Measurements from ENCODE around the gene CYP11A1.

Gene CYP11A1

DNA sequence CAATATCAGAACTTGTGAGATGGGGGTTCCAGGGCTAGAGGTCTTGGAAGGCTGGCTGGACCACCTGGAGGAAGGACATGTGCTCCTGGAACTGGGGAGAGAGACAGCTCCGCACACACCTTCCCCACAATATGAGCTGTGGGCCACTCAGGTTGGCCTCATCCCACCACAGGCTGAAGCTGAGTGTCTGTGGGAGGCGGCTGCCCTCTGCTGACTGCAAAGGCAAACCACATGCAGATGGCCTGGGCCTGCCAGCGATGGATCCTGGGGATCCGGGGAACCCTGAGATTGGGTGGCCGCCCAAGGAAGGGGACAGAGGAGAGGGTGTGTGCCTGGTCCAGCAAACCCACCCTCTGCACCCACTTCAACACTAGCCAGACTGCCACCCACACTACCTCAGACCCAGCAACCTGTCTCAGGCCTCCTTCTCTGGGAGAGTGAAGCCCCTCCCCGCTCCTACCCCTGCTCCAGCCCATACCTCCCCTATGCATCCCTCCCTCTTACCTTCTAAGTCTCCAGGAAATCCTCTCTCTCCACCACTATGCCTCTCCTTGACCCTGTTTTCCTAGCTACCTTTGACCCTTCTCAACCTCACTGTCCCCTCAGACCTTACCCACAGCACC lies 44.8 kb downstream of the CYP11A1 start:
- H3K4me1 ChIP-seq (ENCODE audit: control insufficient read depth, insufficient read depth, low read length), result peaks cover 8% of the 10 kb centered on the region
- H3K4me3 ChIP-seq (ENCODE audit: insufficient read depth, low read depth, low read length), result no peak overlapping the region
- 35 to 46% methylated on average over 6 of the region's 6 CpGs for WGBS, 2 experiments
- no peaks in the 10 kb centered on the region for H3K9me3 ChIP-seq (ENCODE audit: control insufficient read depth, low read length)
- no peaks in the 10 kb centered on the region for H3K36me3 ChIP-seq (ENCODE audit: control insufficient read depth, insufficient read depth, low read length)
- H3K27ac ChIP-seq (ENCODE audit: insufficient read depth, low read depth, low read length, poor library complexity, severe bottlenecking), result no peak overlapping the region
- no peaks in the 10 kb centered on the region for H3K27me3 ChIP-seq (ENCODE audit: control insufficient read depth, insufficient read depth, low read length, poor library complexity, severe bottlenecking)

GRCh38 chr15:74320352-74321247 lies 46.8 kb downstream of the CYP11A1 start:
- Histone ChIP-seq H3K9me3 (ENCODE audit: control insufficient read depth, low read length) (no peaks in the 10 kb centered on the region), H3K4me3 (ENCODE audit: insufficient read depth, low read depth, low read length) (no peak overlapping the region), H3K27ac (ENCODE audit: insufficient read depth, low read depth, low read length, poor library complexity, severe bottlenecking) (no peak overlapping the region), H3K4me1 (ENCODE audit: control insufficient read depth, insufficient read depth, low read length) (peaks cover 13% of the 10 kb centered on the region), H3K36me3 (ENCODE audit: control insufficient read depth, insufficient read depth, low read length) (no peaks in the 10 kb centered on the region), H3K27me3 (ENCODE audit: control insufficient read depth, insufficient read depth, low read length, poor library complexity, severe bottlenecking) (no peaks in the 10 kb centered on the region)
- 79 to 80% methylated on average over 9 of the region's 10 CpGs for WGBS, 2 experiments

DNA sequence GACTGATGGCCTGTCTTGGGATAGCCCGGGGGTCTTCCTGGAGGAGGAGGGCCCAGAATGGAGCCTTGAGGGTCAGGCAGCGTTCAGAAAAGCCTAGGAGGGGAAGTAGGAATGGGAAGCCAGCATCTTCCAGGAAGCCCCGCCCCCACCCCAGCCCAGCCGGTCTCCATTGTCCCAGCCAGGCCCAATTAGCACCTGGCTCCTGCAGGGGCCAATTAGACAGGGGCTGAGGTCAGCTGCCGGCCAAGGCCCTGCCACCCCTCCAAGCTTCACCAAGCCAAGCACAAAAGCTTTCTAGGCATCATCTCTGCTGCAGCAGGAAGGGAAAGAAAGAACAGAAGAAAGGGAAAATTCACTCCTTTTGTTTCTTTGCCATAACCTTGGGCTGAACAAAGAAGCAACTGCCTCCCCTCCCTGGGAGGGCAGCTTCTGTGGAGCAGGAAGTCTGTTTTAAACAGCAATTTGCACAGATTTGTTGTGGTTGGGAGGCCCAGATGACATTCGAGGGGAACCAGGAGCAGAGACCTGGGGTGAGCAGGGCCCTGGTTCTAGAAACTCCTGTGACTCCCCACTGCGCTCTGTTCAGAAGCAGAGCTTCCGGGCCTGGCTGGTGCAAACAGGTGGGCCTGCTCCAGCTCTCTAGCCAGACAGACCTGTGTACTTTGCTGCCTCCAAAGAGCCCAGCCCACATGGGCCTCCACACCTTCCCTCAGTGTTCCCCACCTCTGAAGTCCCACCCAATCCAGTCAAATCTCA lies 47.7 kb downstream of the CYP11A1 start:
- H3K9me3 ChIP-seq (ENCODE audit: control insufficient read depth, low read length), result no peaks in the 10 kb centered on the region
- H3K4me1 ChIP-seq (ENCODE audit: control insufficient read depth, insufficient read depth, low read length), result peaks cover 13% of the 10 kb centered on the region
- H3K36me3 ChIP-seq (ENCODE audit: control insufficient read depth, insufficient read depth, low read length), result no peaks in the 10 kb centered on the region
- 31 to 41% methylated on average over 8 of the region's 8 CpGs for whole genome bisulfite sequencing, 2 experiments
- no peak overlapping the region for H3K4me3 ChIP-seq (ENCODE audit: insufficient read depth, low read depth, low read length)
- H3K27ac ChIP-seq (ENCODE audit: insufficient read depth, low read depth, low read length, poor library complexity, severe bottlenecking), result no peak overlapping the region
- H3K27me3 ChIP-seq (ENCODE audit: control insufficient read depth, insufficient read depth, low read length, poor library complexity, severe bottlenecking), result no peaks in the 10 kb centered on the region

DNA sequence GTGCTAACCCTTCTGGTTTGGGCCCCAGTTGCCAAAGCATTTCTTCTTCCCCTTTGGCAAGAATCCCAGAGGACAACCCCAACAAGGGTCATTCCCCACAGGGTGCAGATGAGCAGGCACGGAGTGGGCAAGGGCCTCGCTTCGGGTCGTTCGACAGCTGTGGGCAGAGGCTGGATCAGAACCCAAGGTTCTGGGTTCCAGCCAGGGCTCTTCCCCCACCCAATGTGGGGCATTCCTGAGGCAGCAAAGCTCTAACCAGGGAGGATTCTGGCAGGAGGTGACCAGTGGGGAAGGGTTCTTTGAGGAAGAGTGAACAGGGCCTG lies 48.3 kb downstream of the CYP11A1 start:
- H3K27me3 ChIP-seq (ENCODE audit: control insufficient read depth, insufficient read depth, low read length, poor library complexity, severe bottlenecking), result no peaks in the 10 kb centered on the region
- H3K4me3 ChIP-seq (ENCODE audit: insufficient read depth, low read depth, low read length), result no peak overlapping the region
- peaks cover 13% of the 10 kb centered on the region for H3K4me1 ChIP-seq (ENCODE audit: control insufficient read depth, insufficient read depth, low read length)
- no peaks in the 10 kb centered on the region for H3K36me3 ChIP-seq (ENCODE audit: control insufficient read depth, insufficient read depth, low read length)
- no peak overlapping the region for H3K27ac ChIP-seq (ENCODE audit: insufficient read depth, low read depth, low read length, poor library complexity, severe bottlenecking)
- no peaks in the 10 kb centered on the region for H3K9me3 ChIP-seq (ENCODE audit: control insufficient read depth, low read length)
- WGBS, 2 experiments, result 93 to 95% methylated on average over 5 of the region's 5 CpGs

DNA sequence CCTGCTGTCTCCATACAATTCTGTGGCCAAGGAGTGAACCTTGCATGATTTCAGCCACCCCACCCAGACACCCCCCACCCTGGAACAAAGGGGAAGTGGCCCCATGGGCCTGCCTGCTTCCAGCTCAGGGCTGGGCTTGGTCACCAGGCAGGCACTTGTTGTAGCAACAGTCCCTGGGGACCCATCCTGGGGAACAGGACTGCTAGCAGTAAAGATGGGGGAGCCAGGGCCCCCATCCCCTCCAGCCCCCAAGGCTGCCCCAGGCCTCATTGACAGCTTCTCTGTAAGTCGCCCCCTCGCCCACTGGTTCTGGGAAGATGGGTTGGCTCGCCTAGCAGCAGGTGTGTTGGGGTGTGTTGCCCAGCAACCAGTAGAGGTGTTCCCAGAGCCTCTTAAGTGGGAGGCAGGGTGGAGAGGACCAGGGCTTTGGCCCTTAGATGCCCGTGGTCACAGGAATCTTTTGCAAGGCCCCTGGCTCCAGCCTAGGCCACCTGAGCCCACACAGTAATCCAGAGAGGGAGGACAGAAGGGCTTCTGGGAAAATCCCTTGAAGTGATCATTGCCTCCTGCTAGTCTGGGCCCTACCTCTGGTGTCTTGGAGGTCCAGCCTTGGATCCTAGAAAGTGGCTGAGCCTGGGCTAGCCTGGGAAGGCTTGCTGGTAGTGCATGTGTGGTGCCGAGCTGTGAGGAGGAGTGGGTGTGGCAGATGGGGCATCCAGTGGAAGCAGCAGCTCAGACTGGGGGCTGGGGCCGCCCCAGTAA lies 48.9 kb downstream of the CYP11A1 start:
- no peak overlapping the region for H3K4me3 ChIP-seq (ENCODE audit: insufficient read depth, low read depth, low read length)
- no peaks in the 10 kb centered on the region for H3K36me3 ChIP-seq (ENCODE audit: control insufficient read depth, insufficient read depth, low read length)
- H3K27me3 ChIP-seq (ENCODE audit: control insufficient read depth, insufficient read depth, low read length, poor library complexity, severe bottlenecking), result no peaks in the 10 kb centered on the region
- no peak overlapping the region for H3K27ac ChIP-seq (ENCODE audit: insufficient read depth, low read depth, low read length, poor library complexity, severe bottlenecking)
- H3K4me1 ChIP-seq (ENCODE audit: control insufficient read depth, insufficient read depth, low read length), result peaks cover 13% of the 10 kb centered on the region
- H3K9me3 ChIP-seq (ENCODE audit: control insufficient read depth, low read length), result no peaks in the 10 kb centered on the region
- 85 to 90% methylated on average over 6 of the region's 6 CpGs for WGBS, 2 experiments

GRCh38 chr15:74317820-74318375 lies 49.5 kb downstream of the CYP11A1 start:
- no peaks in the 10 kb centered on the region for H3K9me3 ChIP-seq (ENCODE audit: control insufficient read depth, low read length)
- H3K4me3 ChIP-seq (ENCODE audit: insufficient read depth, low read depth, low read length), result no peak overlapping the region
- H3K27ac ChIP-seq (ENCODE audit: insufficient read depth, low read depth, low read length, poor library complexity, severe bottlenecking), result no peak overlapping the region
- no peaks in the 10 kb centered on the region for H3K36me3 ChIP-seq (ENCODE audit: control insufficient read depth, insufficient read depth, low read length)
- 49 to 54% methylated on average over 8 of the region's 8 CpGs for WGBS, 2 experiments
- no peaks in the 10 kb centered on the region for H3K27me3 ChIP-seq (ENCODE audit: control insufficient read depth, insufficient read depth, low read length, poor library complexity, severe bottlenecking)
- H3K4me1 ChIP-seq (ENCODE audit: control insufficient read depth, insufficient read depth, low read length), result peaks cover 13% of the 10 kb centered on the region

DNA sequence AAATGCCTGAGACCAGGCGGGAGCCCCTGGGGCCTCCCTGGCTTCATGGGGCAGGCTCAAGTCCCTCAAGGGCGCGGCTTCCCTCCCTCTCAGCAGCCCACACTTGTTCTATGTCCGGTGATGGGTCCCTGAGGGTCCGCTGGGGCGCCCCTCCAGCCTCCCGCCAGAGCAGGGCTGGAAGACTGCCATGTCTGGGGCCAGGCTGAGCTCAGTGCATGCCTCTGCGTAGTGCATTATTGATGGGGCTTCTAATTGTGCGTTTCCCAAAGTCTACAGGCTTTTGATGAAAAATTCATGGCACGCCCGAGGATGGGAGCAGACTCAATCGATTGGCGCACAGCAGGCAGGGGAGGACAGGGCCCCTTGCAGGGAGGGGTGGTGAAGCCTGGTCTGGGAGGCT lies 51.3 kb downstream of the CYP11A1 start:
- WGBS, 2 experiments, result 94% methylated on average over 13 of the region's 13 CpGs
- Histone ChIP-seq H3K4me1 (ENCODE audit: control insufficient read depth, insufficient read depth, low read length) (peaks cover 15% of the 10 kb centered on the region), H3K4me3 (ENCODE audit: insufficient read depth, low read depth, low read length) (no peak overlapping the region), H3K27me3 (ENCODE audit: control insufficient read depth, insufficient read depth, low read length, poor library complexity, severe bottlenecking) (no peaks in the 10 kb centered on the region), H3K36me3 (ENCODE audit: control insufficient read depth, insufficient read depth, low read length) (no peaks in the 10 kb centered on the region), H3K9me3 (ENCODE audit: control insufficient read depth, low read length) (no peaks in the 10 kb centered on the region), H3K27ac (ENCODE audit: insufficient read depth, low read depth, low read length, poor library complexity, severe bottlenecking) (no peak overlapping the region)

DNA sequence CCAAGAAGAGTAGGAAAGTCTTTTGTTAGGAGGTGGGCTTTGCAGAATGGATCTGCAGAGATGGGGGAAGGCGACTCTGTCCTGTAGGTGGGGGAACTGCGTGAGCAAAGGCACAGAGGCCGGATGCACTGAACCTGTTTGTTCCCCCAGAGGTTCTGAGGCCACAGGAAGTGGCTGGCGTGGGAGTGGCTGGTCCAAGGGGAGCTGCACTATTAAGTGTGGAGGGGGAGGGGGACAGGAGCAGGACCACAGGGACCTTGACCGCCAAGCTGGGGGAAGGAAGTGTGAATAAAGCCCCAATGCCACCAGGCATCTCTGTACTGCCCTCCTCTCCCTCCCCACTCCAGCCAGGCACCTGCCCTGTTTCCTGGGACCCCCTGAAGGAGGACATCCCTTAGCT lies 51.8 kb downstream of the CYP11A1 start:
- H3K4me1 ChIP-seq (ENCODE audit: control insufficient read depth, insufficient read depth, low read length), result peaks cover 20% of the 10 kb centered on the region
- H3K27me3 ChIP-seq (ENCODE audit: control insufficient read depth, insufficient read depth, low read length, poor library complexity, severe bottlenecking), result no peaks in the 10 kb centered on the region
- H3K4me3 ChIP-seq (ENCODE audit: insufficient read depth, low read depth, low read length), result no peak overlapping the region
- no peak overlapping the region for H3K27ac ChIP-seq (ENCODE audit: insufficient read depth, low read depth, low read length, poor library complexity, severe bottlenecking)
- H3K9me3 ChIP-seq (ENCODE audit: control insufficient read depth, low read length), result no peaks in the 10 kb centered on the region
- 79 to 80% methylated on average over 5 of the region's 5 CpGs for WGBS, 2 experiments
- H3K36me3 ChIP-seq (ENCODE audit: control insufficient read depth, insufficient read depth, low read length), result no peaks in the 10 kb centered on the region

- Histone ChIP-seq H3K9me3 (ENCODE audit: control insufficient read depth, low read length) (no peaks in the 10 kb centered on the region), H3K4me1 (ENCODE audit: control insufficient read depth, insufficient read depth, low read length) (peaks cover 22% of the 10 kb centered on the region), H3K27me3 (ENCODE audit: control insufficient read depth, insufficient read depth, low read length, poor library complexity, severe bottlenecking) (no peaks in the 10 kb centered on the region), H3K36me3 (ENCODE audit: control insufficient read depth, insufficient read depth, low read length) (no peaks in the 10 kb centered on the region), H3K27ac (ENCODE audit: insufficient read depth, low read depth, low read length, poor library complexity, severe bottlenecking) (no peak overlapping the region), H3K4me3 (ENCODE audit: insufficient read depth, low read depth, low read length) (no peak overlapping the region)
- 82 to 83% methylated on average over 13 of the region's 13 CpGs for WGBS, 2 experiments
These were observed 52.5 kb downstream of the CYP11A1 start for GRCh38 chr15:74314795-74315438.
